AG04450 (cell line): ENCODE measurements around the gene BRCA2. TPM values are rescaled to one million over a fixed set of nuclear protein-coding genes. Genes with fewer than 3 reads are reported as not detected.

Experiments used
- CTCF ChIA-PET: fragments of 300-600, 350-600 bp; formaldehyde crosslinking; extraction: SDS; loops from one replicate; lab custom pipeline; 2022; ENCODE audit warnings: antibody characterized with exemption, inconsistent platforms; lab: Charles Lee
- POLR2A ChIA-PET: fragments of 350-600 bp; formaldehyde crosslinking; extraction: SDS; loops from one replicate; lab custom pipeline; 2021; ENCODE audit warnings: antibody characterized with exemption, inconsistent platforms; lab: Yijun Ruan, JAX
- DNase-seq: peaks from one replicate; pipeline ENCODE4 v3.0.0-alpha.2; 2011; ENCODE audit warnings: low read depth, low spot score
- H3K27ac ChIP-seq: one replicate; pipeline ENCODE4 v1.5.1; 2012; ENCODE audit warnings: low read depth, low read length, control low read depth
- H3K27me3 ChIP-seq: one replicate; pipeline ENCODE4 v1.6.0; 2012; ENCODE audit warnings: low read length; ENCODE audit not compliant: control insufficient read depth, insufficient read depth
- H3K4me3 ChIP-seq: 2 replicates; pipeline ENCODE4 v1.5.1; 2011; ENCODE audit warnings: mild to moderate bottlenecking, low read depth, low read length, control low read depth
- H3K9me3 ChIP-seq: 2 replicates; pipeline ENCODE4 v1.5.1; 2012; ENCODE audit warnings: low read length; ENCODE audit not compliant: control insufficient read depth, insufficient read depth
- CTCF ChIP-seq: IDR thresholded peaks from 2 replicates; pipeline ENCODE4 v1.5.1; 2011; ENCODE audit warnings: low read depth, low read length, control low read depth, inconsistent platforms
- polyA plus RNA-seq: library from polyadenylated mRNA; depleted of rRNA; stranded (reverse); fragments of >200 nt; gene quantifications from 2 replicates; pipeline ENCODE4 v1.2.3, GENCODE V29; 2011

Gene BRCA2
- polyA plus RNA-seq, 1 experiment, result 0.92 TPM

- Histone ChIP-seq H3K27ac (no peak overlapping the region), H3K27me3 (no peaks in the 10 kb centered on the region), H3K4me3 (no peak overlapping the region), H3K9me3 (no peaks in the 10 kb centered on the region)
- CTCF ChIA-PET, result interaction anchor here (0.6 to 1.6 kb wide), 3 partner anchors 109 to 198 kb away, joined by 4 to 10 read pairs (median 5); no protein-coding TSS in a partner anchor
- no peak for DNase-seq
- TF ChIP-seq CTCF, result no peak
- POLR2A ChIA-PET, result no interaction called here
Measured at GRCh38 chr13:32383836-32384618, 68.7 kb downstream of the BRCA2 start.

GRCh38 chr13:32384702-32385101, 69.4 kb downstream of the BRCA2 start:
- Histone ChIP-seq H3K27ac (no peak overlapping the region), H3K27me3 (no peaks in the 10 kb centered on the region), H3K4me3 (no peak overlapping the region), H3K9me3 (no peaks in the 10 kb centered on the region)
- ChIA-PET CTCF (interaction anchor here (1.6 kb wide), 1 partner anchor 197 kb away, joined by 4 read pairs; no protein-coding TSS in a partner anchor), POLR2A (no interaction called here)
- DNase-seq, result no peak
- no peak for TF ChIP-seq CTCF

- CTCF ChIA-PET, result interaction anchor here (1.6 kb wide), 1 partner anchor 196 kb away, joined by 4 read pairs; no protein-coding TSS in a partner anchor
- POLR2A ChIA-PET, result no interaction called here
- TF ChIP-seq CTCF, result no peak
Measured at GRCh38 chr13:32385410-32385809, 70.1 kb downstream of the BRCA2 start.

GRCh38 chr13:32390048-32390447, 74.7 kb downstream of the BRCA2 start:
- POLR2A ChIA-PET, result no interaction called here

More at GRCh38 chr13:32385410-32385809, 70.1 kb downstream of the BRCA2 start:
- no peaks in the 10 kb centered on the region for H3K9me3 ChIP-seq
- no peak for DNase-seq
- no peak overlapping the region for H3K4me3 ChIP-seq
- H3K27ac ChIP-seq, result no peak overlapping the region
- no peaks in the 10 kb centered on the region for H3K27me3 ChIP-seq

More at GRCh38 chr13:32390048-32390447, 74.7 kb downstream of the BRCA2 start:
- no peak overlapping the region for H3K4me3 ChIP-seq
- H3K9me3 ChIP-seq, result no peaks in the 10 kb centered on the region
- DNase-seq, result no peak
- H3K27ac ChIP-seq, result no peak overlapping the region
- no peak for TF ChIP-seq CTCF
- CTCF ChIA-PET, result interaction anchor here (0.7 kb wide), 1 partner anchor 244 kb away, joined by 3 read pairs; no protein-coding TSS in a partner anchor
- no peaks in the 10 kb centered on the region for H3K27me3 ChIP-seq
